GM12801 (cell line): ENCODE measurements around the gene TTF1.

Experiments used
- TF ChIP-seq, protein P1 (sequence below): IDR thresholded peaks from one replicate; pipeline ENCODE4 v1.5.1; 2011; ENCODE audit warnings: control low read depth; ENCODE audit not compliant: insufficient read length; ENCODE audit errors: extremely low read depth

Gene TTF1

DNA sequence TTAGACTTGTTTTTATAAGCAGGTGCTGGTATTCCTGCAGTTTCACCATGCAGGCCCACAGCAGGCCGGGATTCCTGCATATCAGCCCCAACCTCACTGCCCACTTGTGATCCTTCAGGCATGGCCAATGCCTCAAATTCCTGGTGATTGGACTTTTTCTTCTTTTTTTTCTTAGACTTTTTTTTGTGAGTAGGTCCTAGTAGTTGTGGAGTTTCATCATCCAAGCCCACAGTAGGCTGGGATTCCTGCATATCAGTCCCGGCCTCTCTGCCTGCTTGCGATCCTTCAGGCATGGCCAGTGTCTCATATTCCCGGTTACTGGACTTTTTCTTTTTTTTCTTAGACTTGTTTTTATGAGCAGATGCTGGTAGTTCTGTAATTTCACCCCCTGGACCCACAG lies 4.8 kb downstream of the TTF1 start:
- TF ChIP-seq, protein P1, sequence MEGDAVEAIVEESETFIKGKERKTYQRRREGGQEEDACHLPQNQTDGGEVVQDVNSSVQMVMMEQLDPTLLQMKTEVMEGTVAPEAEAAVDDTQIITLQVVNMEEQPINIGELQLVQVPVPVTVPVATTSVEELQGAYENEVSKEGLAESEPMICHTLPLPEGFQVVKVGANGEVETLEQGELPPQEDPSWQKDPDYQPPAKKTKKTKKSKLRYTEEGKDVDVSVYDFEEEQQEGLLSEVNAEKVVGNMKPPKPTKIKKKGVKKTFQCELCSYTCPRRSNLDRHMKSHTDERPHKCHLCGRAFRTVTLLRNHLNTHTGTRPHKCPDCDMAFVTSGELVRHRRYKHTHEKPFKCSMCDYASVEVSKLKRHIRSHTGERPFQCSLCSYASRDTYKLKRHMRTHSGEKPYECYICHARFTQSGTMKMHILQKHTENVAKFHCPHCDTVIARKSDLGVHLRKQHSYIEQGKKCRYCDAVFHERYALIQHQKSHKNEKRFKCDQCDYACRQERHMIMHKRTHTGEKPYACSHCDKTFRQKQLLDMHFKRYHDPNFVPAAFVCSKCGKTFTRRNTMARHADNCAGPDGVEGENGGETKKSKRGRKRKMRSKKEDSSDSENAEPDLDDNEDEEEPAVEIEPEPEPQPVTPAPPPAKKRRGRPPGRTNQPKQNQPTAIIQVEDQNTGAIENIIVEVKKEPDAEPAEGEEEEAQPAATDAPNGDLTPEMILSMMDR: no peak

DNA sequence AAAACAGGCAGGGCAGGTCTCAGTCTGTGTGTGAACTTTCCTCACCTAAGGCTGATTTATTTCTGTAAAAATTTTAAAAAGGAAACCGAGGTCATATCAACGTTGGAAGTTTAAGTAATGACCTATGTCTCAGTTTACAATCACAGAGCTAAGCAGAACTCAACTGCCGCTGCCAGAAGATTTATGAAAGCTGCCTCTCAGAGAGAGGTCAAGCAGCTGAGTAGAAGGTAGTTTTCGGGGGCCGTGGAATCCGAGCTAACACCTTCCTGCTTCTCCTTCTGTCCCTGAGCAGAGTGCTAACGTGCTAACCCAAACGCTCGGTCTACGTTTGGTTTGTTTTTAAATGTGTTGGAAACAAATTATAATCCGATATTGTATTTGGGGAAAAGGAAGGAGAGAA lies 11.1 kb downstream of the TTF1 start:
- TF ChIP-seq, protein P1: no peak

DNA sequence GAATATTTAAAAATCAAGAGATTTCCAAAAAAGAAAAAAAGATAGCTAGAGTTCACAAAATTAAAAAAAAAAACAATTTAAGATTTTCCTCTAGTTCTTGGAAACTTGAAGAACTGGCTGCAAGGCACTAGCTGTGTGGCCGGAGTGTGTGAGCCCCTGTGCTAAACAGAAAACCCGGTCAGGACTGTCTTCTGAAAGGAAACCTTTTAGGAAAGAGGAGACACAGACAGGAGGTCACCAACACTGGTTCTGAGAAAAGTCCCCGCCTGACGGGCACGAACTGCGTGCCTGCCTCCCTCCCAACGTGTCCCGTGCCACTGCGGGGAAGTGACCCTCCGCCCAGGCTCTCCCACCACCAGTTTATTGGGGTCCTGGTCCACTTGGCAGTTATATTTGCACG lies 15.2 kb downstream of the TTF1 start:
- TF ChIP-seq, protein P1: no peak

- TF ChIP-seq, protein P1: no peak
Observed at GRCh38 chr9:132390966-132391365, 15.7 kb downstream of the TTF1 start.

DNA sequence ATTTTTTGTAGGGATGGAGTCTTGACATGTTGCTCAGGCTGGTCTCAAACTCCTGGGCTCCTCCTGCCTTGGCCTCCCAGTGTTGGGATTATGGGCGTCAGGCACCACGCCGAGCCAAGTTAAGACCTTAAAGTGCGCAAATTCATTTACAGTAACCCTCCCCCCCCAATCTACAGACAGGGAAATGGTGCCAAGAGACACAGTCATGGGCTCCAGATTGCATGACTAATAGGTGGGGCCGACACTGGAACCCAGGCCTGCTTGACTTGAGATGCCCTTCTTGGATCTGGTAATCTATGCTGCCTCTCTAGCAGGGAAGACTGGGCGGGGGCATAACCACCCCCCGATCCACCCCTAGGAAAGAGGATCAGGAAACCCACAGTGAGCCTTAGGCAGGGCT lies 19.5 kb downstream of the TTF1 start:
- TF ChIP-seq, protein P1: no peak

GRCh38 chr9:132384376-132384775 lies 22.3 kb downstream of the TTF1 start:
- TF ChIP-seq, protein P1: no peak

GRCh38 chr9:132383462-132383883 lies 23.2 kb downstream of the TTF1 start:
- TF ChIP-seq, protein P1: no peak
